SKM-1 treated with dmso at 0.1 percent for 144 hours (cell line): Measurements from ENCODE around the gene ASB16.
A peak's percentile ranks its signal among the peaks of the same experiment; 100 is the strongest.
"Not testable (repeated sequence)": the region's sequence is repeated elsewhere in the genome, so short reads cannot be mapped to it uniquely, and the experiment has no call there.

Experiments used
- DNase-seq: peaks from one replicate; lab custom pipeline; 2025; ENCODE audit not compliant: unreplicated experiment; lab: John Stamatoyannopoulos, UW

The ASB16 gene

GRCh38 chr17:44170499-44171201, at the start of gene ASB16:
Gene ASB16 (plus strand): TSS chr17:44170704. CDS start chr17:44170790, 86 bp downstream.
- DNase-seq, result no peak

GRCh38 chr17:44120851-44121605, 49.5 kb upstream of the ASB16 start:
- DNase-seq, result no peak

- DNase-seq, result peak; percentile 25
Measured at GRCh38 chr17:44121997-44122815, 48.3 kb upstream of the ASB16 start.

- no peak for DNase-seq
Measured at GRCh38 chr17:44122816-44123355, 47.6 kb upstream of the ASB16 start.

- peak; percentile 93 for DNase-seq
Measured at GRCh38 chr17:44123356-44124117, 47.0 kb upstream of the ASB16 start, which contains the start of gene HDAC5. Gene HDAC5 (minus strand): TSS chr17:44123641. CDS start chr17:44117515, 6,126 bp downstream.

GRCh38 chr17:44124118-44124438, 46.4 kb upstream of the ASB16 start:
- DNase-seq, result no peak

GRCh38 chr17:44128383-44128782, 42.1 kb upstream of the ASB16 start:
- no peak for DNase-seq

- DNase-seq, result no peak
Measured at GRCh38 chr17:44130693-44131349, 39.7 kb upstream of the ASB16 start.

GRCh38 chr17:44131372-44131771, 39.1 kb upstream of the ASB16 start:
- not testable (repeated sequence) for DNase-seq

GRCh38 chr17:44132275-44132821, 38.2 kb upstream of the ASB16 start:
- no peak for DNase-seq

- DNase-seq, result no peak
Measured at GRCh38 chr17:44133918-44134476, 36.5 kb upstream of the ASB16 start.

- DNase-seq, result no peak
Measured at GRCh38 chr17:44134752-44135568, 35.5 kb upstream of the ASB16 start.

- DNase-seq, result no peak
Measured at GRCh38 chr17:44137891-44138709, 32.4 kb upstream of the ASB16 start.

GRCh38 chr17:44143921-44144320, 26.6 kb upstream of the ASB16 start:
- DNase-seq, result not testable (repeated sequence)

- no peak for DNase-seq
Measured at GRCh38 chr17:44144966-44145739, 25.4 kb upstream of the ASB16 start.

GRCh38 chr17:44146375-44147346, 23.8 kb upstream of the ASB16 start:
- no peak for DNase-seq
